K562 (cell line): Measurements from ENCODE around the gene LDB1. TPM values are rescaled to one million over a fixed set of nuclear protein-coding genes. Genes with fewer than 3 reads are reported as not detected.

Experiments used
- BCOR ChIP-seq: fragments of 450-650 bp; IDR thresholded peaks from 2 replicates; pipeline ENCODE4 v1.6.1; 2016
- BDP1 ChIP-seq: IDR thresholded peaks from 3 replicates; pipeline ENCODE4 v1.6.1; 2011; ENCODE audit not compliant: insufficient read length, insufficient read depth
- COPS2 ChIP-seq: fragments of 450-650 bp; conservative IDR thresholded peaks from 2 replicates; pipeline ENCODE4 v1.6.1; 2016; ENCODE audit warnings: mild to moderate bottlenecking, moderate library complexity
- FOXM1 ChIP-seq, 2 experiments: fragments of 450-650 bp in 1 of 2; sonication (generic) in 1 of 2; formaldehyde crosslinking in 1 of 2; IDR thresholded peaks; 2 replicates each; pipeline versions ENCODE4 v1.6.1 to v1.9.0; 2017 to 2022; ENCODE audit warnings: low read depth in 2 of 2, mild to moderate bottlenecking in 2 of 2, missing genetic modification reagents in 1 of 2, moderate library complexity in 1 of 2
- NR3C1 ChIP-seq: sonication (generic); formaldehyde crosslinking; IDR thresholded peaks from 2 replicates; pipeline ENCODE4 v1.8.1; 2022; ENCODE audit warnings: missing genetic modification reagents
- PATZ1 ChIP-seq: fragments of 250-450 bp; sonication (Bioruptor Pico); IDR thresholded peaks from 2 replicates; pipeline ENCODE4 v1.5.0; 2020; ENCODE audit warnings: mild to moderate bottlenecking, borderline replicate concordance
- POLR2AphosphoS2 ChIP-seq: IDR thresholded peaks from 2 replicates; pipeline ENCODE4 v1.6.1; 2012; ENCODE audit warnings: low read length, improper control_type of control experiment
- RBM14 ChIP-seq: fragments of 200-400 bp; formaldehyde crosslinking; IDR thresholded peaks from 2 replicates; pipeline ENCODE4 v1.6.1; 2018; ENCODE audit warnings: low read depth, mild to moderate bottlenecking, low read length, moderate library complexity, borderline replicate concordance; ENCODE audit not compliant: insufficient read depth
- RCOR1 ChIP-seq, 2 experiments: IDR thresholded peaks; 2 replicates each; pipeline ENCODE4 v1.6.1; 2012; ENCODE audit warnings: low read depth in 2 of 2, low read length in 2 of 2, borderline replicate concordance in 1 of 2, improper control_type of control experiment in 1 of 2
- SMARCE1 ChIP-seq: fragments of 450-650 bp; IDR thresholded peaks from 2 replicates; pipeline ENCODE4 v1.7.1; 2016; ENCODE audit warnings: mild to moderate bottlenecking
- SMC3 ChIP-seq: conservative IDR thresholded peaks from 2 replicates; pipeline ENCODE4 v1.6.1; 2011; ENCODE audit warnings: low read depth, low read length, improper control_type of control experiment; ENCODE audit not compliant: insufficient read depth
- SREBF2 ChIP-seq: sonication (generic); formaldehyde crosslinking; IDR thresholded peaks from 2 replicates; pipeline ENCODE4 v1.4.0; 2020; ENCODE audit warnings: mild to moderate bottlenecking, missing genetic modification reagents
- ZFP30 ChIP-seq: fragments of 250-450 bp; sonication (Bioruptor Pico); IDR thresholded peaks from 2 replicates; pipeline ENCODE4 v1.8.0; 2022; ENCODE audit warnings: moderate library complexity, mild to moderate bottlenecking, inconsistent platforms, borderline replicate concordance
- ZNF668 ChIP-seq: fragments of 250-450 bp; sonication (Bioruptor Pico); IDR thresholded peaks from 2 replicates; pipeline ENCODE4 v1.8.0; 2022; ENCODE audit warnings: mild to moderate bottlenecking, inconsistent platforms
- polyA plus RNA-seq, 8 experiments: library from polyadenylated mRNA; depleted of rRNA in 4 of 8; stranded (reverse) in 5 of 8; unstranded in 3 of 8; fragments of >200 nt; fragmentation: Nextera tagmentation in 2 of 8; fragmentation: Illumina TruSeq in 1 of 8; extraction: Ambion mirVana in 2 of 8; extraction: Trizol in 1 of 8; gene quantifications; 2 replicates each; pipeline versions ENCODE4 v1.2.1 to v1.2.3, GENCODE V29; 2011 to 2014; ENCODE audit warnings: inconsistent platforms in 1 of 8, missing spikeins in 1 of 8
- total RNA-seq, 7 experiments: library from RNA; depleted of rRNA in 6 of 7; stranded (reverse); fragments of >200 nt in 6 of 7; fragmentation: Illumina TruSeq in 2 of 7; extraction: Trizol in 2 of 7; gene quantifications; 2 replicates each; pipeline versions ENCODE4 v1.2.1 to v1.2.3, GENCODE V29; 2011 to 2021; ENCODE audit warnings: low replicate concordance in 1 of 7

LDB1 gene
- total and polyA plus RNA-seq, 9 of the 15 experiments (the other 6 are each of a cell fraction or from before 2014, with no cell fraction given), result 1.9 to 137 (median 105) TPM

- TF ChIP-seq RCOR1 (IDR thresholded peaks at IDR 0.05; ENCODE audit: borderline replicate concordance in 1 of 2, low read depth in 2 of 2, low read length in 2 of 2) (peak in 1 of 2 experiments; percentile 21; a peak in 1 of 4 replicates), POLR2AphosphoS2 (no peak), BDP1 (no peak), SREBF2 (no peak), ZNF668 (CRISPR knock-in tag) (no peak), BCOR (no peak), FOXM1 (IDR thresholded peaks at IDR 0.05; ENCODE audit: low read depth) (no peak), FOXM1 (CRISPR knock-in tag; IDR thresholded peaks at IDR 0.05; ENCODE audit: low read depth) (no peak), SMARCE1 (0 out of 2 replicates have a peak, but pooled peaks have one; percentile 18), RBM14 (no peak), ZFP30 (CRISPR knock-in tag) (no peak), PATZ1 (CRISPR knock-in tag) (no peak), NR3C1 (CRISPR knock-in tag) (no peak), COPS2 (no peak), SMC3 (no peak)
These were observed 997 bp upstream of the LDB1 start (continued) for GRCh38 chr10:102120991-102121738.
